Measurements from ENCODE around the gene PNMA8C.

Gene PNMA8C

DNA sequence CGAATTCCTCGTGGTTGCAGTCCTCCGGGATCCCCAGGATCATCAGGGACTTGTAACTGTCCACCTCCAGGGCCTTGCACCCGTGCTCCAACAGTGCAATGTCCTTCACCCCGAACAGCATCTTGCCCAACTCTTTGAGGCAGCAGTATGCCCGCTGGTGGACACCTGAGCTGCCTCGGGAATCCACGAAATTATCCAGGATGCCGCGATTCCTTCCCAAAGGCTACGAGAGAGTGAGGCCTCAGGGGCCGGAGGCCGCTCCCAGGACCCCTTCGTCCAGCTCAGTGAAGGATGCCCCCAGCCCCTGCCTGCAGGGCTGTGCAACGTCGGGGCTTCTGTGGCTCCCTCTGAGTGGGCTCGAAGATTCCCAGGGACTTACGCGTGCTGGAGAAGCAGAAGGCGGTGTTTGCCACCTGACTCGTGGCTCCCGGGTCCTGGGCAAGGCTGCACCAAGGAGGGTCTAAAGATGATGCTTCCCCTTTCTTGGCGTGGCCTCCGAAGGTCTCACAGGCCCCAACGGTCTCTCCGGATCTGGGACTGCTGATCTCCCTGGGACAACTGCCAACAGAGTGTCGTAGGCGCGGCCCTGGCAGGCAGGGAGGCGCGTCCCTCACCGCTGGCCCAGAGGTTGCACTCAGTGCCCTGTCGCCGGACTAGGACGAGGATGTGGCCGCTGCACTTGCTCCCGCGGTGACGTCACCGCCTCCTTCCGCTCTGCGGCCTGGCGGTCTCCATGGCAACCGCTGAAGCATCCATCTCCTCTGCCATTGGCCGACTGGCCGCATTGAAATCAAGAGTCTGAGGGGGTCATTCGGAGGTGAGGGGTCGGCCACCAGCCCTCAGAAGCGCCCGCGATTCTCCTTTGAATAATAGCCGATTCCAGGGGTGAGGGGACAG, at the start of gene PNMA8C:
Gene PNMA8C, minus strand, starts transcription at position 698 of the 897 bp plus-strand sequence. Its CDS starts 577 bp downstream, at position 121.
- peak; percentile 51 for DNase-seq

GRCh38 chr19:46475986-46476385, 47.2 kb upstream of the PNMA8C start:
- no peak for DNase-seq

- DNase-seq: no peak
Observed at GRCh38 chr19:46474211-46474610, 45.5 kb upstream of the PNMA8C start.

- DNase-seq: no peak
Observed at GRCh38 chr19:46472592-46472991, 43.9 kb upstream of the PNMA8C start.

- peak; percentile 7 for DNase-seq
Observed at GRCh38 chr19:46471811-46472543, 43.2 kb upstream of the PNMA8C start.

DNA sequence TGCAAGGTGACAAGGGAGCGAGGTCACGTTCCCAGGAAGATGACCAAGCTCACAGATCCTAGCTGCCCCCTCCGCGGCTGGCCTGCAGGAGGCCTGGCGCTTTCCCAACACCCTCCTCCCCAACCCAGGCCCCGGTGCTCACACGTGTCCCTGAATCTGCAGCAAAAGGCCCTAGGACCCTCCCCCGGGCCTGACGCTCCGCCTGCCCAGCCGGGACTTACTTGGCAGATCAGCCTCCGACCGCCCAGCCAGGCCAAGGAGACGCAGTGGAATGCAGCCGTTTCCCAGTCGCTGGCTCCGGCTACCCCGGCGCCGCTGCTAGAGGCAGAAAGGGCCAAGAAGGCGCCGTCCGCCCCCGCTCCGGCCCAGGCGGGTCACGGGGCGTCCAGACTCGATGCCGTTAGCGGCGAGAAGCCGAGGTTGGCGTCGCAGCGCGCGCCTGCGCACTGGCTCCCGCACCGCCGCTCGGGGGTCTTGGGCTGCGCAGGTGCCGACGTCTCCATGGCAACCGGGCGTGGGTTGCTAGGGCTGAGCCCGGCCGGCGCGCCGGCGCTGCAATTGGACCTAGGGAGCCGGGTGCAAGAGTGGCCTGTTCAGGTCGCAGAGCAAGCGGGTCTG, 42.5 kb upstream of the PNMA8C start, which contains the start of gene PNMA8A:
Gene PNMA8A, minus strand, starts transcription at position 448 of the 618 bp plus-strand sequence. CDS start 528 bp downstream, outside the sequence.
- DNase-seq: peak; percentile 56

- no peak for DNase-seq
Observed at GRCh38 chr19:46470376-46470775, 41.6 kb upstream of the PNMA8C start.

DNA sequence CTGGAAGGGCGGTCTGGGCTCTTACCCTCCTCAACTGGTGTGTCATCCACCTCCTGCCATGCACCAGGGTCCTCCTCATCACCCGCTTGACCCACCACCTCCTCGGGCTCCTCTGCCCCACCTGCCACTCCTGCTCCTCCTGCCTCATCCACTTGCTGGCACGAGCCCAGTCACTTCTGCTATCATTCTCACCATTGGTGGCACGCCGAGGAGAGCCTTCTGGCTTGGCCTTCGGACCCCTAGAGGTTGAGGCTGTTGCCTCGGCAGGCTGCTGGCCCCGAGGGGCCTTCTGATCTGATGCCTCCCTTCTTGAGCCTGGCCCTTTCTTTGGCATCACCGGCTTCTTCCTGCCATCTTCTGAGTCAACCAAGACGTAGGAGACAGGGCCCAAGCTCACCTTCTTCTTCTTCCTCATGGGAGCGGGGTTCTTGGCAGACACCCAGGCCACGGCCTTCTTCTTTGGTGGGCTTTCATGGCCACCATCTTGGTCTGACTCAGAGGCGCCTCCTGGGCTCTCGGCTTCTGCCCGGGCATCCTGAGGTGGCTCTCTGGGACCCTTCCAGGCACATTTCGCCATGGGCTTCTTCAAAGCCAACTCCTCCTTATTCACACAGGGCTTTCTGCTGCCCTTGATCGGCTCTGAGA, 40.9 kb upstream of the PNMA8C start:
- no peak for DNase-seq

GRCh38 chr19:46466536-46467196, 37.9 kb upstream of the PNMA8C start:
- no peak for DNase-seq

DNA sequence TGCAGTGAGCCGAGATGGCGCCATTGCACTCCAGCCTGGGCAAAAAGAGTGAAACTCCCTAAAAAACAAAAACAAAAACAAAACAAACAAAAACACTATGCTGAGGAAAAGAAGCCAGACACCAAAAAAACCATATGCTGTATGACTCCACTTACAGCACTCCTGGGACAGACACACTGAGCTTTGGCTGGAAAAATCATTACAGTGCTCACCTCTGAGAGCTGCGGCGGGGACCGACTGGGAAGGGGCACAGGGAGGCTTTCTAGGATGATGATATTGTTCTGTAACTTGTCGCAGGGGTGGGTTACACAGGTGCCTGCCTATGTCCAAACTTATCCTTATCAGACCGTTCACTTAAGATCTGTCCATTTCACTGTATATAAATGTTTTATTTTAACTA, 34.8 kb upstream of the PNMA8C start:
- DNase-seq: no peak

DNA sequence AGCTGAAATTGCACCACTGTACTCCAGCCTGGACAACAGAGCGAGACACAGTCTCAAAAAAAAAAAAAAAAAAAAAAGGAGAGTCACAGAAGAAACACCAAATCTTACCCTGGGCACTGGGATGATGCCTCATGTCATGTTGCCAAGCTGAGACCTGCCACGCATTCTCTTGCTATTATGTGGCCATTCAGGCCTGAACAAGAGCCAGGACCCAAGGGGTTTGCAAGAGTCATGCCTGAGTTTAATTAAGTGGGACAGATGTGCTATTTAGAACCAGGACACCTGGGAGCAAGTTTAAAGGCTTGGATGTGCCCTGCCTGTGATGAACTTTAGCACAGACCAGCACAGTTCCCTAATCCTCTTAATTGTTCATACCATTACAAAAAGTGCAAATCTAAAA, 32.8 kb upstream of the PNMA8C start:
- no peak for DNase-seq

DNA sequence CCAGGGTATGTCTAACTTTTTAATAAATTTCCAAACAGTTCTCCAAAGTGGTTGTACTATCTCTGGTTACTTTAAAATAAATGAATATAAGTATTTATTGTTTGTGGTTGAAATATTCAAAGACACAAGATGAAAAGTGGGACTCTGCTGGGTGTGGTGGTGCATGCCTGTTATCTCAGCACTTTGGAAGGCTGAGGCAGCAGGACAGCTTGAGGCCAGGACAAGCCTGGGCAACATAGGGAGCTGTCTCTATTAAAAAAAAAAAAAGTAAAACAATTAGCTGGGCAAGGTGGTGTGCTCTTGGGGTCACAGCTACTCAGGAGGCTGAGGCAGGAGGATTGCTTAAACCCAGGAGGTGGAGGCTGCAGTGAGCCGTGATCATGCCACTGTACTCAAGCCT, 32.2 kb upstream of the PNMA8C start:
- DNase-seq: no peak

GRCh38 chr19:46460055-46460454, 31.3 kb upstream of the PNMA8C start:
- DNase-seq: no peak

- no peak for DNase-seq
Observed at GRCh38 chr19:46456930-46457329, 28.2 kb upstream of the PNMA8C start.

GRCh38 chr19:46454244-46454643, 25.5 kb upstream of the PNMA8C start:
- no peak for DNase-seq

- DNase-seq: no peak
Observed at GRCh38 chr19:46453661-46454060, 24.9 kb upstream of the PNMA8C start.

GRCh38 chr19:46452186-46452585, 23.4 kb upstream of the PNMA8C start:
- DNase-seq: no peak

DNA sequence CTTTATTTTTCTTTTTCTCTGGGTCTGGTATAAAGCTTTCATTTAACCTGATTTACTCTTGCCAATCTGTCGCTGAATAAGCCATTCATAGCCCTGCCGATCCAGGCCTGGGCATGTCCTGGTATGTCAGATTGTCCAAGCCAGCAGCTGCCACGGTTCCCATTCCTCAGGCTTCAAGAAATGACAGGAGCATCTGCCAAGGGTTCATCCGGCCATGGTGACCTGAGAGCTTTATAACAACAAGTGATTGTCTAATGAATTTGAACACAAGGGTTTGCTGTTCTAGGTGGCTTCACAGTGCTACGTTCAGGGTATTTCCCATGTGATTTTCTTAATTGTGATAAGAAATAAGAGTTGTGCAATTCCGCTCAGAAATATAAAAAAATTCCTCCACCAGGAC, 22.6 kb upstream of the PNMA8C start:
- DNase-seq: no peak

DNA sequence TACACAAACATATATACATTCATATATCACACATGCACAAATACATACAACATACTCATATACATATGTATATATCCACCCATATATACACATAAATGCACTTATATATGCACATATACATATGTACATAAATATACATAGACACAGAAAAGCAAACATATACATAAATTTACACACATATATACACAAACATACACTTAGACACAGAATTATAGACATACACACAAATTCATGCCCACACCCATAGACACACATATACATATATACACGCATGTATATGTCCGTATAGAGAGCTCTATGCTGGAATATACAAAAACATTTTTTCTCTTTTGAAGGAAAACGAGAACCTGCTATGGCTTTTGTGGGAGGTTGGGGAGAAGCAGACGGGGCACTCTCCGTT, 22.0 kb upstream of the PNMA8C start:
- no peak for DNase-seq

- DNase-seq: no peak
Observed at GRCh38 chr19:46449228-46449627, 20.5 kb upstream of the PNMA8C start.

DNA sequence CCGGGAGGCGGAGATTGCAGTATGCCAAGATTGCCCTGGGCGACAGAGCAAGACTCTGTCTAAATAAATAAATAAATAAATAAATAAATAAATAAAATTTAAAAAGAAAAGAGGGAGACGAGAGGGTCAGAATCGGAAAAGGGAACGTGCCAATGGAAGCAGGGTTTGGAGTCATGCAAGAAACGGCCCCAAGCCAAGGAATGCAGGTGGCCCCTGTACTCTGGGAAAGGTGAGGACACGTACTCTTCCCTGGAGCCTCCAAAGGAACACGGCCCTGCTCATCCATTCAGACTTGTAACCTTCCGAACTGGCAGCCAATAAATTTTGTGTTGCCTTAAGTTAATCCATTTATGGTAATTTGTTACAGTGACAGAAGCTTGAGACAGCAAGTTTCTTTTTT, 19.9 kb upstream of the PNMA8C start:
- DNase-seq: no peak

GRCh38 chr19:46447824-46448223, 19.1 kb upstream of the PNMA8C start:
- no peak for DNase-seq

Measured in DMS153 (cell line).